Esophagus squamous epithelium (tissue), 4 donors: ENCODE results near the gene ELK3.

Source experiments
- CTCF ChIP-seq, 6 experiments: fragments of 450-650 bp in 4 of 6; fragments of 200-600 bp in 2 of 6; sonication (generic) in 2 of 6; IDR thresholded peaks; one replicate each; pipeline ENCODE4 v1.5.1; 2016 to 2019; ENCODE audit warnings: antibody characterized with exemption in 6 of 6, mild to moderate bottlenecking in 4 of 6, moderate library complexity in 4 of 6
- POLR2A ChIP-seq, 4 donors: fragments of 450-650 bp; IDR thresholded peaks; one replicate each; pipeline ENCODE4 v1.6.1; 2017; ENCODE audit warnings: antibody characterized with exemption in 4 of 4, mild to moderate bottlenecking in 4 of 4, moderate library complexity in 3 of 4

GRCh38 chr12:96153131-96153725 lies 40.9 kb upstream of the ELK3 start:
- TF ChIP-seq POLR2A (IDR thresholded peaks at IDR 0.05): no peak
- TF ChIP-seq CTCF (IDR thresholded peaks at IDR 0.05): no peak
